ENCODE measurements around the gene CLCN6. TPM values are rescaled to one million over a fixed set of nuclear protein-coding genes. Genes with fewer than 3 reads are reported as not detected.

The CLCN6 gene
- total and polyA plus RNA-seq, 2 donors (not counting 1 experiment from before 2014, with no cell fraction given), result 35.0 to 99.8 TPM

- no peak overlapping the region for H3K4me2 ChIP-seq (replicated peaks; ENCODE audit: low read depth, low read length, poor library complexity, severe bottlenecking)
- Mint-ChIP-seq H3K27ac (no peak overlapping the region), H3K4me3 (no peak overlapping the region), H3K9me3 (ENCODE audit: insufficient read depth) (no peaks in the 10 kb centered on the region), H3K27me3 (no peaks in the 10 kb centered on the region), H3K4me1 (peaks cover 33% of the 10 kb centered on the region)
- H3K9ac ChIP-seq (ENCODE audit: low read length), result no peak overlapping the region
- H4K20me1 ChIP-seq (ENCODE audit: control insufficient read depth, insufficient read depth, low read length, poor library complexity, severe bottlenecking), result peaks cover 48% of the 10 kb centered on the region
- peaks cover 0 to 51% of the 10 kb centered on the region in 2 experiments for H3K36me3 ChIP-seq (replicated peaks in 1 of 2; ENCODE audit: control extremely low read depth in 1 of 2, control insufficient read depth in 1 of 2, extremely low read depth in 1 of 2, insufficient read depth in 2 of 2, low read length in 1 of 2)
- ChIA-PET POLR2A (no interaction called here), CTCF (no interaction called here)
- ATAC-seq (ENCODE audit: low read depth) (no peak), DNase-seq (no peak)
- no peak for TF ChIP-seq EZH2 (IDR thresholded peaks at IDR 0.05; ENCODE audit: borderline replicate concordance, insufficient read depth, low read depth, low read length, poor library complexity, severe bottlenecking)
- TF ChIP-seq CTCF (IDR thresholded peaks at IDR 0.05), result no peak
- H2AFZ ChIP-seq (ENCODE audit: insufficient read depth, low read depth, low read length, poor library complexity, severe bottlenecking), result no peak overlapping the region
- H3K27me3 ChIP-seq (replicated peaks in 1 of 4; ENCODE audit: control extremely low read depth in 1 of 4, control insufficient read depth in 3 of 4, insufficient read depth in 4 of 4, low read length in 3 of 4), result no peaks in the 10 kb centered on the region
- intact Hi-C loops (cut with micrococcal nuclease), result loop anchor here (10.0 kb wide), 1 partner anchor 1325 kb away; the partner anchor contains the start of genes DFFA and PEX14
- H3K9me3 ChIP-seq (ENCODE audit: control extremely low read depth in 1 of 3, control insufficient read depth in 2 of 3, insufficient read depth in 1 of 3, low read length in 2 of 3), result no peaks in the 10 kb centered on the region
- WGBS (ENCODE audit: insufficient coverage), result 96% methylated on average over 8 of the region's 9 CpGs
- H3K79me2 ChIP-seq (ENCODE audit: control insufficient read depth, insufficient read depth, low read length), result peaks cover 62% of the 10 kb centered on the region
- peaks cover 29 to 35% of the 10 kb centered on the region in 2 donors for H3K4me1 ChIP-seq (ENCODE audit: control insufficient read depth in 2 of 2, insufficient read depth in 2 of 2, low read length in 2 of 2)
- H3K27ac ChIP-seq (ENCODE audit: low read length in 2 of 2), result no peak overlapping the region
- no peak overlapping the region for H3K4me3 ChIP-seq (ENCODE audit: control extremely low read depth in 1 of 5, extremely low read depth in 1 of 5, insufficient read depth in 1 of 5, low read depth in 2 of 5, low read length in 4 of 5)
Observed at GRCh38 chr1:11799896-11800295, 6.1 kb upstream of the CLCN6 start.

- Histone ChIP-seq H3K4me3 (ENCODE audit: control extremely low read depth in 1 of 5, extremely low read depth in 1 of 5, insufficient read depth in 1 of 5, low read depth in 2 of 5, low read length in 4 of 5) (no peak overlapping the region), H4K20me1 (ENCODE audit: control insufficient read depth, insufficient read depth, low read length, poor library complexity, severe bottlenecking) (peaks cover 48% of the 10 kb centered on the region), H3K36me3 (replicated peaks in 1 of 2; ENCODE audit: control extremely low read depth in 1 of 2, control insufficient read depth in 1 of 2, extremely low read depth in 1 of 2, insufficient read depth in 2 of 2, low read length in 1 of 2) (peaks cover 0 to 46% of the 10 kb centered on the region in 2 experiments), H3K27me3 (replicated peaks in 1 of 4; ENCODE audit: control extremely low read depth in 1 of 4, control insufficient read depth in 3 of 4, insufficient read depth in 4 of 4, low read length in 3 of 4) (no peaks in the 10 kb centered on the region), H3K4me2 (replicated peaks; ENCODE audit: low read depth, low read length, poor library complexity, severe bottlenecking) (no peak overlapping the region), H3K79me2 (ENCODE audit: control insufficient read depth, insufficient read depth, low read length) (peaks cover 62% of the 10 kb centered on the region), H3K4me1 (ENCODE audit: control insufficient read depth in 2 of 2, insufficient read depth in 2 of 2, low read length in 2 of 2) (peaks cover 31 to 39% of the 10 kb centered on the region in 2 donors), H3K27ac (ENCODE audit: low read length in 2 of 2) (no peak overlapping the region), H3K9ac (ENCODE audit: low read length) (no peak overlapping the region), H2AFZ (ENCODE audit: insufficient read depth, low read depth, low read length, poor library complexity, severe bottlenecking) (no peak overlapping the region), H3K9me3 (ENCODE audit: control extremely low read depth in 1 of 3, control insufficient read depth in 2 of 3, insufficient read depth in 1 of 3, low read length in 2 of 3) (no peaks in the 10 kb centered on the region)
- no peaks in the 10 kb centered on the region for H3K9me3 Mint-ChIP-seq (ENCODE audit: insufficient read depth)
- no peak overlapping the region for H3K4me3 Mint-ChIP-seq
- peak overlapping the region; percentile 16 for H3K27ac Mint-ChIP-seq
- peaks cover 37% of the 10 kb centered on the region for H3K4me1 Mint-ChIP-seq
- TF ChIP-seq CTCF (IDR thresholded peaks at IDR 0.05) (no peak), EZH2 (IDR thresholded peaks at IDR 0.05; ENCODE audit: borderline replicate concordance, insufficient read depth, low read depth, low read length, poor library complexity, severe bottlenecking) (no peak)
- ChIA-PET CTCF (no interaction called here), POLR2A (no interaction called here)
- ATAC-seq (ENCODE audit: low read depth) (no peak), DNase-seq (no peak)
- WGBS (ENCODE audit: insufficient coverage), result 100% methylated on average over 1 of the region's 8 CpGs
- intact Hi-C loops (cut with micrococcal nuclease), result loop anchor here (10.0 kb wide), 1 partner anchor 1326 kb away; the partner anchor contains the start of genes DFFA and PEX14
- H3K27me3 Mint-ChIP-seq, result no peaks in the 10 kb centered on the region
Observed at GRCh38 chr1:11800391-11800755, 5.6 kb upstream of the CLCN6 start.

Data from B cell (primary cell).